Ishikawa (cell line): ENCODE measurements around the gene IL1RAPL1.

Experiments
- EP300 ChIP-seq: IDR thresholded peaks from 2 replicates; pipeline ENCODE4 v1.6.1; 2012; ENCODE audit warnings: borderline replicate concordance
- FOXM1 ChIP-seq: IDR thresholded peaks from 2 replicates; pipeline ENCODE4 v1.6.1; 2012; ENCODE audit warnings: low read depth, borderline replicate concordance
- MAX ChIP-seq: IDR thresholded peaks from 2 replicates; pipeline ENCODE4 v1.6.1; 2012
- NFIC ChIP-seq: IDR thresholded peaks from 2 replicates; pipeline ENCODE4 v1.6.1; 2012
- REST ChIP-seq: IDR thresholded peaks from 2 replicates; pipeline ENCODE4 v1.6.1; 2012; ENCODE audit warnings: low read depth, mild to moderate bottlenecking

- TF ChIP-seq REST, result no peak
- no peak for TF ChIP-seq NFIC
- TF ChIP-seq MAX, result no peak
- TF ChIP-seq EP300, result no peak
- TF ChIP-seq FOXM1, result no peak
Measured at GRCh38 chrX:29468911-29469494, 881.8 kb downstream of the IL1RAPL1 start.
